Hypothalamus (tissue), 51 donors: ENCODE data around the gene C1orf198.

Source experiments
- DNase-seq, 51 donors: peaks; one replicate each; lab custom pipeline; 2025; lab: John Stamatoyannopoulos, UW

The C1orf198 gene

GRCh38 chr1:230867903-230868735 lies at the start of gene C1orf198:
C1orf198 (minus strand) TSS chr1:230868521; CDS start chr1:230868512, 9 bp downstream.
- peak in 50 of 51 donors; percentile 30 to 93 (median 76) for DNase-seq

GRCh38 chr1:230917284-230918135 lies 49.2 kb upstream of the C1orf198 start:
- DNase-seq: peak in 39 of 51 donors; percentile 5 to 86 (median 45)

DNA sequence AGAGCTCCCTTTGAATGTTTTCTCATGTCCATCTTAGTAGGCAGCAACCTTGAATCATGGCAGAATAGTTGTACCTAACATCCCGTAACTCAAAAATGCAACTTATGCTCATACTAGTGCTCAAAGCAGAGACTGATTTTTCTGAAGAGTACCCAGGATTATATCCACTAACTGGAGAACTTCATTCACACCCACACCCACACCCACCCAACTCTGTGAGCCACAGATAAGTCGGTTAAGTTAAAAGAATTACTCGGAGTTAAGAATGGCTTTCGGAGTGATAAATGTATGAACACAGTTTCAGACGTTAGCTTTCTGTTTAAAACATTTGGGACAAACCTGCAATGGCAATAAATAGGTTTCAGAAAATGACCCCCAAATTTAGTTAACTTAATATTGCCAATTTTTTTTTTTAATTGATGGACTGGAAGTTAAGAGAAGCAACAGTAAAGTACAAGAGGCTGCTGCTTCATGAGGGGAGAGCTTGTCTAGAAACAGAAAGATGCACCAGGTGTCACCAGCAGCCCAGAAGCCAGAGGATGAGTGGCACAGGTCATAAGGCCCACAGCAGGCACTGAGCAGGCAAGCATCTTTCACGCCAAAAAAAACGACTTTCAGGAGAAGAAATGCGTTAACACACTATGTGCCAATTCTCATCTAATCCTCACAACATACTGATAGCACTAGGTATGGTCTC lies 48.4 kb upstream of the C1orf198 start:
- no peak for DNase-seq

- DNase-seq: no peak
Measured at GRCh38 chr1:230915078-230915477, 46.8 kb upstream of the C1orf198 start.

DNA sequence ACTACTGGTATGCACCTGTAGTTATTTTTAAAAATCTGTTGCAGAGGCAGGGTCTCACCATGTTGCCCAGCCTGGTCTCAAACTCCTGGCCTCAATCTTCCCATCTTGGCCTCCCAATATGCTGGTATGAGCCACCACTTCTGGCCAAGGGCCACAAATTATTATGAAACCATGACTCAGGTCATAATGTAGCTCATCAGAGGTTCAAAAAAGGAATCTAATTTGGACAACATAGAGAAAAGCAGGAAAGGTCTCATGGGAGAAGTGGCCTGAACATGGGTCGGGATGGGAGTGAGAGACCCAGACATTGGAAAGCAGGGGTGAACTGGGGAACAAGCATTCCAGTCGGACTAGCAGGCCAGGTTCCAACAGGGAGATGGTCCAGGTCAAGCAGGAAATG lies 45.2 kb upstream of the C1orf198 start:
- no peak for DNase-seq

DNA sequence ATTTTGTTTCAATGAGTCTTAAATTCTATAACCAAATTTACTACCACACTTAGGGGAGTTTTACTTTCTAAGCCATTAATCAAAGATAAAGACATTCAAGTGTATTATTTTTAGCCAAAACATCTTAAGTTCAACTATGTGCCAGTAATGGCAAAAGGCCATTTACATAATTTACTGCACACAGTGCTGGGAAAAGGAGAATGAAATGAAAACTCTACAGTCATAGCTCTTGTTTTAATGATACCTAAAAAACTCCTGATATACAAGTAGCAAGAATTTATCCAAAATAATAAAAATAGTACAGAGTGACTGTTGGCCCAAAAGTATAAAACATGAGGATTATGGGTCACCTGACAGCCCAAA lies 42.4 kb upstream of the C1orf198 start:
- DNase-seq: no peak

GRCh38 chr1:230909974-230910754 lies 41.8 kb upstream of the C1orf198 start:
- peak in 45 of 51 donors; percentile 10 to 89 (median 59) for DNase-seq

GRCh38 chr1:230907472-230908205 lies 39.3 kb upstream of the C1orf198 start:
- peak in 1 of 51 donors; percentile 38 for DNase-seq

DNA sequence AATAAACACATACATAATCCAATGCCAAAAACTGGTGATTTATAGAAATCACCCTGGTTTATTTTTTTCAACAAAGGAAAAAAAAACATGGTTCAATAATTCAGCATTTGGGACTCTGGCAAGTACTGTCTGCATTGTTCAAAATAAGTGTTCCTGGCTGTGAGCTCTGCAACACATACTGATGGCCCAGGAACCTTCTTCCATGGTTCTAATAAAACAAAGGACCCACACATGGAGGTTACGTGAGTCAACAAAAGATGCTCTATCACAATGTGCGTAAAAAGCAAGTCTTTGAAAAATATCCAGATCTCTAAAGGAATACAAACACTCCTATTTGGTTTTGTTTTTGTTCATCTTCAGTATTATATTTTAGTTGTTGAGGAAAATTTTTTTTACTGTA lies 37.9 kb upstream of the C1orf198 start:
- peak in 1 of 51 donors; percentile 34 for DNase-seq

DNA sequence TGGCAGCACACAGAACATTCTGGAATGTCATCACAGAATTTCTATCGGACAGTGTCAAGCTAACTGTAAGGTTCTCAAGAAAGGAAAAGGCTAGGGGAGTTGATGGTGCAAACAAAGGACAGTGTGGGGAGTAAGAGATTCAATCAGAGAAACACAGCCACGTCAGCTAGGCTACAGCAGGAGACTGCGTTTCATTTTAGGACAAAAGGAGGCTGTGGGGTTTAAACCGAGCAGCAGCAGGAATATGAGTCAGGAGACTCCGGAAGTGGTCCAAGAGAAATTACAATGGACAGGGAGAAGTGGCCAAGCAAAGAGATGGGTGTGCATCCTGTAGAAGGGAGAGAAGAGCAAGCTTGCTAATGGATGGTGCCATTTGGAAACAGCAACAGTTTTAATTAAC lies 37.4 kb upstream of the C1orf198 start:
- peak in 6 of 51 donors; percentile 3 to 37 (median 20) for DNase-seq

DNA sequence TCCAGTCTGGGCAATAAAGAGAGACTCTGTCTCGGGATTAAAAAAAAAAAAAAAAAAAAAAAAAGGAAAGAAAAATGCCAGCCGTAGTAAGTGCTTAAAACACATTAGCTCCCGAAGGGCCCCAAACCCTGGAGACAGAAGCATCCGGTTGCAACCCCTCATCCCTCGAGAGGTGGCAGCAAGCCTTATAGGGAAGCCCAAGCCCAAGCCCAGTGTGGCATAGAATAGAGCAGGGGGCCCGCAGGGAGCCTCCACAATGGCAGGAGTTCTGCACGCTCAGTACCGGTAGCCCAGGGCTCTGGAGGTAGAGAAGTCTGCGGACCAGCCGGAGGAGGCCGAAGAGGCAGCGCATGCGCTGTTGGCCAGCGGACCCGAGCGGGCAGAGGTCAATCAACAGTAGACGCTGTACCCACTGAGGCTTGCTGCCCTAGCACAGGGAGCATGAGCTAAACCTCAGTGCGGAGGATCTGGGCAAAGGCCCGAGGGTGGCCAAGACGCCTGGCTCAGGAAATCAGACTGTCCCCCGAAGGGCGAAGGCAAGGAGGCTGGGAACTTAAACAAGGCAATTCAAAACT lies 34.1 kb upstream of the C1orf198 start:
- no peak for DNase-seq

- DNase-seq: no peak
Measured at GRCh38 chr1:230901671-230902070, 33.4 kb upstream of the C1orf198 start.

DNA sequence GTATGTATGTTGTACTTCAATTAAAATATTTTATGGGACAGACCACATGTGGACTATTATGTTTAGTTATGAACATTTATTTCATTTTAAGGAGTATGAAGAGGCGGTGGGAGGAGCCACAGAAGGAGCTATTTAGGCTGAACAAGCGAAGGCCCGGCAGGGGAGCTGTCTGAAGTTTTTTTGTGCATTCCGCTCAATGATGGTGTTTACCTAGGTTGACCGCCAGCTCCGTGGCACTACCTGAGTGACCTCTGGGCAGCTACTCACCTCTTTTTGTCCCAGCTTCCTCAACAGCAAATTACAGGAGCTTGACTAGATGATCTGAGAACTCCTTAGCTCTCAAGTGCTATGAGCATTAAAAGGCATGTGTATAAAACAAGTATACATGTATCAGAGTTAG lies 32.7 kb upstream of the C1orf198 start:
- no peak for DNase-seq

- DNase-seq: no peak
Measured at GRCh38 chr1:230899841-230900251, 31.5 kb upstream of the C1orf198 start.

- DNase-seq: no peak
Measured at GRCh38 chr1:230898748-230899147, 30.4 kb upstream of the C1orf198 start.

DNA sequence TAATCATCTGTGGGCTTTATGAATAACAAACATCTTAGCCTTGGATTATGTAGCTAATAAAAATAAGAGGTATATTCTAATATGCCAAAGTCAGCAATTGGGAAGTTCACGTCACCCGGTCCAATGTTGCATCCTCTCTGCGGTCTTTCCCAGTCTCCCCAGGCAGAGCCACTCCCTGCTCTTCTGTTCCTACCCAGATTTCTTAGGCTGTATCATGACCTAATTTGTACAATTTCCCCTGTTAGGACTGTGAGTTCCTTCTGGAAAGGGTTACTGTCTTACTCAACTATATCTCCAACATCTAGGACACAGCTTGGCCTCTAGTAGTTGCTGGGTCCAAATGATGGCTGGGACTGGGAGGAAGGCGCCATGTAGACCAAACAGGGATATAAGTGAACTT lies 29.8 kb upstream of the C1orf198 start:
- DNase-seq: no peak

- DNase-seq: peak in 3 of 51 donors; percentile 5 to 16 (median 13)
Measured at GRCh38 chr1:230896779-230897178, 28.5 kb upstream of the C1orf198 start.

GRCh38 chr1:230895452-230895851 lies 27.1 kb upstream of the C1orf198 start:
- DNase-seq: no peak

DNA sequence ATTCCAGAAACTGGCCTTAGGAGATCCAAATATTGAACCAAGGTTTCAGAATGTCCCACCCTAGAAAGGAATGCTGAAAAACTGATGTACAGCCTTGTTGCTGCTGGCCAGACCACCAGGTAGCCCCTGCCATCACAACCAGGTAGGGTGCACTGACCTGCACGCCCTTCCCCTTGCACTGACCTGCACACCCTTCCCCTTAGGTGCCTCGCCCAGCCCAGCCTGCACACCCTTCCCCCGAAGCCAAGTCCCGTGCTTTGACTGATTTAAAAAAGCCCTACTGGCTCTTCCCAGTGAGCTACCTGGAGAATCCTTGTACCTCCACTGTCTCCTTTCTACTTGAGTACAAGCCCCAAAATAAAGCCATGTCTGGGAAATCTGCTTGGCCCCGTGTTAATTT lies 26.3 kb upstream of the C1orf198 start:
- DNase-seq: no peak
